Thyroid gland (tissue), 4 donors: Measurements from ENCODE around the gene ERGIC3. TPM values are rescaled to one million over a fixed set of nuclear protein-coding genes. Genes with fewer than 3 reads are reported as not detected.

ENCODE experiments used
- DNase-seq, 2 donors: peaks; one replicate each; pipeline ENCODE4 v3.0.0-alpha.2; 2019
- H3K27ac ChIP-seq, 3 donors: fragments of 200-600 bp; sonication (generic); 1 replicate in 2 of 3; 2 replicates in 1 of 3; pipeline ENCODE4 v1.5.1; 2016 to 2019; ENCODE audit warnings: mild to moderate bottlenecking in 1 of 3, moderate library complexity in 1 of 3
- H3K27me3 ChIP-seq: fragments of 200-600 bp; sonication (generic); one replicate; pipeline ENCODE4 v1.5.1; 2019
- H3K36me3 ChIP-seq, 2 donors: fragments of 200-600 bp; sonication (generic); one replicate each; pipeline ENCODE4 v1.5.1; 2016 to 2019
- H3K4me1 ChIP-seq, 2 donors: fragments of 200-600 bp; sonication (generic); one replicate each; pipeline ENCODE4 v1.5.1; 2017 to 2019
- H3K4me3 ChIP-seq, 3 donors: fragments of 200-600 bp; sonication (generic); replicated peaks in 1 of 3; 1 replicate in 2 of 3; 2 replicates in 1 of 3; pipeline ENCODE4 v1.5.1; 2016; ENCODE audit warnings: mild to moderate bottlenecking in 1 of 3
- H3K9me3 ChIP-seq: fragments of 200-600 bp; sonication (generic); one replicate; pipeline ENCODE4 v1.5.1; 2017
- CTCF ChIP-seq, 6 experiments: fragments of 200-600 bp in 3 of 6; fragments of 450-650 bp in 3 of 6; sonication (generic) in 3 of 6; IDR thresholded peaks; one replicate each; pipeline ENCODE4 v1.5.1; 2016 to 2019; ENCODE audit warnings: antibody characterized with exemption in 6 of 6, mild to moderate bottlenecking in 2 of 6, inconsistent platforms in 1 of 6, moderate library complexity in 1 of 6
- POLR2A ChIP-seq, 2 donors: fragments of 450-650 bp; IDR thresholded peaks; one replicate each; pipeline ENCODE4 v1.6.1; 2017; ENCODE audit warnings: antibody characterized with exemption in 2 of 2, mild to moderate bottlenecking in 2 of 2, moderate library complexity in 1 of 2
- WGBS, 2 donors: methylation state at CpG; one replicate each; pipeline ENCODE4 v1.1.5; 2017; 5-methylcytosine and 5-hydroxymethylcytosine counted together
- intact Hi-C: fragments of 100-400 bp; cut with DNase I; formaldehyde crosslinking; loops from one replicate; pipeline ENCODE4 v1.15.1; 2023
- total RNA-seq, 4 donors: library from RNA; depleted of rRNA; stranded (reverse); fragments of >200 nt; gene quantifications; one replicate each; pipeline ENCODE4 v1.2.3, GENCODE V29; 2016

Gene ERGIC3
- total RNA-seq, 4 donors from 2014 or later = 194 to 419 (median 250) TPM

- no peaks in the 10 kb centered on the region for H3K36me3 ChIP-seq
- WGBS, 2 donors = 93 to 94% methylated on average over 6 of the region's 6 CpGs
- no peak overlapping the region for H3K27ac ChIP-seq
- intact Hi-C loops = no loop called here
- H3K9me3 ChIP-seq = no peaks in the 10 kb centered on the region
- DNase-seq = no peak
- H3K4me1 ChIP-seq = no peaks in the 10 kb centered on the region
- H3K27me3 ChIP-seq = no peaks in the 10 kb centered on the region
- H3K4me3 ChIP-seq = no peak overlapping the region
- TF ChIP-seq CTCF (IDR thresholded peaks at IDR 0.05) = no peak
- TF ChIP-seq POLR2A (IDR thresholded peaks at IDR 0.05) = no peak
These were observed 45.0 kb downstream of the ERGIC3 start for GRCh38 chr20:35586751-35587425.

- WGBS, 2 donors = 82 to 89% methylated on average over 2 of the region's 2 CpGs
- Histone ChIP-seq H3K4me3 (no peak overlapping the region), H3K27ac (no peak overlapping the region), H3K27me3 (no peaks in the 10 kb centered on the region), H3K4me1 (no peaks in the 10 kb centered on the region), H3K9me3 (no peaks in the 10 kb centered on the region), H3K36me3 (no peaks in the 10 kb centered on the region)
- no peak for DNase-seq
- TF ChIP-seq POLR2A (IDR thresholded peaks at IDR 0.05) (no peak), CTCF (IDR thresholded peaks at IDR 0.05) (no peak)
- intact Hi-C loops = no loop called here
These were observed 45.6 kb downstream of the ERGIC3 start for GRCh38 chr20:35587436-35587835.

GRCh38 chr20:35588397-35588796 is 46.5 kb downstream of the ERGIC3 start:
- DNase-seq = no peak
- Histone ChIP-seq H3K36me3 (no peaks in the 10 kb centered on the region), H3K27ac (no peak overlapping the region), H3K27me3 (no peaks in the 10 kb centered on the region), H3K9me3 (no peaks in the 10 kb centered on the region), H3K4me1 (no peaks in the 10 kb centered on the region), H3K4me3 (no peak overlapping the region)
- TF ChIP-seq POLR2A (IDR thresholded peaks at IDR 0.05) = no peak
- no peak for TF ChIP-seq CTCF (IDR thresholded peaks at IDR 0.05)
- 76 to 82% methylated on average over 14 of the region's 14 CpGs for WGBS, 2 donors
- intact Hi-C loops = no loop called here

- no peak for TF ChIP-seq POLR2A (IDR thresholded peaks at IDR 0.05)
- Histone ChIP-seq H3K27ac (no peak overlapping the region), H3K9me3 (no peaks in the 10 kb centered on the region), H3K36me3 (no peaks in the 10 kb centered on the region), H3K27me3 (no peaks in the 10 kb centered on the region), H3K4me3 (no peak overlapping the region), H3K4me1 (no peaks in the 10 kb centered on the region)
- WGBS, 2 donors = 24 to 58% methylated on average over 2 of the region's 2 CpGs
- intact Hi-C loops = no loop called here
- no peak for DNase-seq
These were observed 50.6 kb downstream of the ERGIC3 start for GRCh38 chr20:35592339-35592974.

GRCh38 chr20:35595456-35595855 is 53.6 kb downstream of the ERGIC3 start:
- TF ChIP-seq CTCF (IDR thresholded peaks at IDR 0.05) (no peak), POLR2A (IDR thresholded peaks at IDR 0.05) (no peak)
- intact Hi-C loops = no loop called here
- Histone ChIP-seq H3K9me3 (no peaks in the 10 kb centered on the region), H3K36me3 (no peaks in the 10 kb centered on the region), H3K27ac (no peak overlapping the region), H3K4me1 (no peaks in the 10 kb centered on the region), H3K4me3 (no peak overlapping the region), H3K27me3 (no peaks in the 10 kb centered on the region)
- WGBS, 2 donors = 86 to 87% methylated on average over 9 to 17 of the region's 17 CpGs
- DNase-seq = no peak
